Fibroblast of lung (primary cell): ENCODE results near the gene OXA1L. TPM values are rescaled to one million over a fixed set of nuclear protein-coding genes. Genes with fewer than 3 reads are reported as not detected.

Experiments used
- DNase-seq, 2 donors: peaks; one replicate each; pipeline versions ENCODE4 v3.0.0 to v3.0.0-alpha.2; 2010; ENCODE audit warnings: low read depth in 2 of 2
- H2AFZ ChIP-seq: 2 replicates; pipeline ENCODE4 v1.5.1; 2012; ENCODE audit warnings: low read length, control low read depth, inconsistent platforms
- H3K27ac ChIP-seq: 2 replicates; pipeline ENCODE4 v1.5.1; 2011; ENCODE audit warnings: low read length, control low read depth; ENCODE audit not compliant: insufficient read depth
- H3K27me3 ChIP-seq: 2 replicates; pipeline ENCODE4 v1.5.1; 2011; ENCODE audit warnings: mild to moderate bottlenecking, low read length; ENCODE audit not compliant: control insufficient read depth, insufficient read depth
- H3K36me3 ChIP-seq: 2 replicates; pipeline ENCODE4 v1.5.1; 2011; ENCODE audit warnings: low read length; ENCODE audit not compliant: control insufficient read depth, insufficient read depth
- H3K4me1 ChIP-seq: 2 replicates; pipeline ENCODE4 v1.5.1; 2011; ENCODE audit warnings: low read length; ENCODE audit not compliant: control insufficient read depth, insufficient read depth; ENCODE audit errors: extremely low read depth
- H3K4me2 ChIP-seq: 2 replicates; pipeline ENCODE4 v1.5.1; 2011; ENCODE audit warnings: low read length, control low read depth; ENCODE audit not compliant: insufficient read depth; ENCODE audit errors: extremely low read depth
- H3K4me3 ChIP-seq, 4 experiments: fragments of 200-600 bp in 1 of 4; sonication (generic) in 1 of 4; replicated peaks in 1 of 4; 2 replicates each; pipeline ENCODE4 v1.5.1; 2011 to 2016; ENCODE audit warnings: low read length in 4 of 4, low read depth in 3 of 4, mild to moderate bottlenecking in 3 of 4, control low read depth in 2 of 4, inconsistent platforms in 1 of 4, mixed read lengths in 1 of 4; ENCODE audit not compliant: insufficient read depth in 1 of 4; ENCODE audit errors: control extremely low read depth in 1 of 4
- H3K79me2 ChIP-seq: 2 replicates; pipeline ENCODE4 v1.5.1; 2012; ENCODE audit warnings: mild to moderate bottlenecking, low read length, inconsistent platforms; ENCODE audit not compliant: control insufficient read depth, insufficient read depth
- H3K9ac ChIP-seq: 2 replicates; pipeline ENCODE4 v1.5.1; 2011; ENCODE audit warnings: mild to moderate bottlenecking, low read length, control low read depth; ENCODE audit not compliant: insufficient read depth
- H3K9me3 ChIP-seq: 2 replicates; pipeline ENCODE4 v1.5.1; 2012; ENCODE audit warnings: low read depth, low read length; ENCODE audit not compliant: control insufficient read depth, insufficient read depth
- H4K20me1 ChIP-seq: 2 replicates; pipeline ENCODE4 v1.5.1; 2011; ENCODE audit warnings: low read length; ENCODE audit not compliant: control insufficient read depth, insufficient read depth; ENCODE audit errors: extremely low read depth
- EZH2 ChIP-seq: IDR thresholded peaks from 2 replicates; pipeline ENCODE4 v1.5.1; 2012; ENCODE audit warnings: low read length, control low read depth, mild to moderate bottlenecking; ENCODE audit errors: missing control alignments
- polyA plus RNA-seq, 2 donors: library from polyadenylated mRNA; depleted of rRNA in 1 of 2; stranded (reverse) in 1 of 2; unstranded in 1 of 2; fragments of >200 nt; gene quantifications; 2 replicates each; pipeline ENCODE4 v1.2.1, GENCODE V29; 2011 to 2012; ENCODE audit warnings: missing spikeins in 1 of 2
- total RNA-seq: library from RNA; depleted of rRNA; stranded (reverse); fragments of >200 nt; gene quantifications from 2 replicates; pipeline ENCODE4 v1.2.1, GENCODE V29; 2014
- TF ChIP-seq, protein P1 (sequence below), 2 donors: IDR thresholded peaks in 1 of 2; conservative IDR thresholded peaks in 1 of 2; 1 replicate in 1 of 2; 2 replicates in 1 of 2; pipeline ENCODE4 v1.5.1; 2011 to 2012; ENCODE audit warnings: low read length in 2 of 2, control low read depth in 1 of 2, inconsistent platforms in 1 of 2, low read depth in 1 of 2, mild to moderate bottlenecking in 1 of 2

The OXA1L gene
- total and polyA plus RNA-seq, 2 donors (not counting 1 experiment from before 2014, with no cell fraction given), result 67.2 to 141 TPM

DNA sequence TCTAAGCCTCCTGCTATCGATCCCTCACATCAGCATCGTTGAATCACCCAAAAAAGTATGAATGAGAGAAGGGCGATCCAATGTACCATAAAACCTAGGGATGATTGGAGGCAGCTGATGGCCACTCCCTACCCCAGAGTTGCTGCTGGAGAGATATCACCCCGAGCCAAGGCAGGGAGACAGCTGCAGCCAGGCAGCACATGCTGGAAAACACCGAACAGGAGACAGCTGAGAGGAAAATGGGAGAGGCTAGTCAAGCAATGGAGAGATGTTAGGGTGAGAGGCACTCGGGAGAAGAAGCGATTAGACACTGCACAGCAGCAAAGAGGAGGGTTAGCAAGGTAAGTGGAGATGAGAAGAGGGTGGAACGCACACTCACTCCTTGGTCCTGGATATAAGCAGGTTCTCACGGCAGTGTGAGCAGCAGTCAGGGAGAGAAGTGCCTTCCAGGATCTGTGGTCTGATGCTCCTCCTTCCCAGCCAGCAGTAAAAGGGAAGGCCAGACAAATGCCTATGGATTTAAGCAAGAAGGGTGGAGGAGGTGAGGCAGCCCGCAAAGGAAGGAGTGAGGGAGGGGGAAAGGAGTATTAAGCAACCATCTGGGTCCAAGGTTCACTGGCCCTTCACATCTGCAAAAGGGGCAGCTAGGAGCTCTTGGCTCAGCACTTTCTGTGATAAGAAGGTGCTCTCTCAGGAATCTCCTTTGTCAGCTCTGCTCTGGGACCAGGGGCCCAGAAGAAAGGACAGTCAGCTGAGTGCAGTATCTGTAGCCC lies 48.6 kb downstream of the OXA1L start, which contains the start of gene SLC7A7:
TSS of gene SLC7A7 (minus strand) at position 495 of the 773 bp plus-strand sequence. CDS start 2,037 bp downstream, outside the sequence.
- peak in 1 of 2 donors; percentile 34 for DNase-seq
- Histone ChIP-seq H3K9me3 (no peaks in the 10 kb centered on the region), H3K27me3 (no peaks in the 10 kb centered on the region), H3K4me1 (peaks cover 2% of the 10 kb centered on the region), H3K36me3 (no peaks in the 10 kb centered on the region), H3K79me2 (no peaks in the 10 kb centered on the region), H3K4me3 (no peak within 1 kb of the TSS), H3K27ac (no peak within 1 kb of the TSS), H2AFZ (peak within 1 kb of the TSS; percentile 54), H3K4me2 (no peak within 1 kb of the TSS), H4K20me1 (no peaks in the 10 kb centered on the region), H3K9ac (no peak within 1 kb of the TSS)
- TF ChIP-seq, protein P1, sequence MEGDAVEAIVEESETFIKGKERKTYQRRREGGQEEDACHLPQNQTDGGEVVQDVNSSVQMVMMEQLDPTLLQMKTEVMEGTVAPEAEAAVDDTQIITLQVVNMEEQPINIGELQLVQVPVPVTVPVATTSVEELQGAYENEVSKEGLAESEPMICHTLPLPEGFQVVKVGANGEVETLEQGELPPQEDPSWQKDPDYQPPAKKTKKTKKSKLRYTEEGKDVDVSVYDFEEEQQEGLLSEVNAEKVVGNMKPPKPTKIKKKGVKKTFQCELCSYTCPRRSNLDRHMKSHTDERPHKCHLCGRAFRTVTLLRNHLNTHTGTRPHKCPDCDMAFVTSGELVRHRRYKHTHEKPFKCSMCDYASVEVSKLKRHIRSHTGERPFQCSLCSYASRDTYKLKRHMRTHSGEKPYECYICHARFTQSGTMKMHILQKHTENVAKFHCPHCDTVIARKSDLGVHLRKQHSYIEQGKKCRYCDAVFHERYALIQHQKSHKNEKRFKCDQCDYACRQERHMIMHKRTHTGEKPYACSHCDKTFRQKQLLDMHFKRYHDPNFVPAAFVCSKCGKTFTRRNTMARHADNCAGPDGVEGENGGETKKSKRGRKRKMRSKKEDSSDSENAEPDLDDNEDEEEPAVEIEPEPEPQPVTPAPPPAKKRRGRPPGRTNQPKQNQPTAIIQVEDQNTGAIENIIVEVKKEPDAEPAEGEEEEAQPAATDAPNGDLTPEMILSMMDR (conservative IDR thresholded peaks at IDR 0.05 in 1 of 2, IDR thresholded peaks at IDR 0.05 in 1 of 2; ENCODE audit: low read depth in 1 of 2, low read length in 2 of 2), result no peak
- TF ChIP-seq EZH2, result no peak

DNA sequence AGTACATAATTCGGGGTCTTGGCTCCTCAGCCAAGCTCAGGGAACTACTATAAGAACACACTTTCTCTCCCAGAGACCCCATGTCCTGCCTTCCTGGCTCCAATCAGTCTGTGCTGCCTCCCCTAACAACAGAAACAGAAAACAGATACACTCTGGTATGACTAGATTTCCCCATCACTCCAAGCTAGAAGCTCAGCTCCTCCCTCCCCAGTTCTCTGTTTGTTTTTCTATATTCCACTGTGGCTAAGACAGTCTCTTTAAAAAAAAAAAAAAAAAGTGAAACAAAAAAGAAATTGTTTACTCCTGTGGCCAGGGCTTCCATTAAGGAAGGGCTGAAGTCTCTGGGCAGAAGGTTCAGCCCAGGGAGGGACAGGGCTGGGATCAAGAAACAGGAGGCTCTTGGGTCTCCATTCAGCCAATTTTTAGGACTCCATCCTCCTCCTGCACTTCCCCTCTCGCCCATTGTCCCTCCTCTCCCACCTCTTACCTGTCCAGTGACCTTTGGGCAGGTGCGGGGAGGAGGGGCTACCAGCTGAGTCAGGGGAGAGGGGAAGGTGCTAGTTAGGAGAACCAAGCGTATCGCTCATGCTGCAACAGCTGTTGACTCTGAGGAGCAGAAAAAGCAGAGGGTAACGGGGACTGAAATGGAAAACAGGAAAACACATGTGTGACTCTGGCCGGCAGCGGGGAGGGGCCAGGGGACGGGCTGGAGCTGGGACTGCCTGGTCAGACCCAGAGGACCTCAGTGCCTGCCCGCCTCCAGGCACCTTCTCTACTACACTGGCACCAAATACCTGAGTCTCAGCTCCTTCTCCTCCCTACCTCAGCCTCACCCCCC lies 52.9 kb downstream of the OXA1L start:
- peak overlapping the region; percentile 56 for H3K27ac ChIP-seq
- H3K79me2 ChIP-seq, result no peaks in the 10 kb centered on the region
- H3K4me3 ChIP-seq, result peak overlapping the region in 3 of 4 experiments; percentile 16 to 55 (median 41)
- no peaks in the 10 kb centered on the region for H3K36me3 ChIP-seq
- H3K9ac ChIP-seq, result peak overlapping the region; percentile 48
- H3K9me3 ChIP-seq, result no peaks in the 10 kb centered on the region
- peak overlapping the region; percentile 72 for H3K4me2 ChIP-seq
- H3K27me3 ChIP-seq, result no peaks in the 10 kb centered on the region
- H3K4me1 ChIP-seq, result peaks cover 10% of the 10 kb centered on the region
- TF ChIP-seq EZH2, result no peak
- TF ChIP-seq, protein P1 (conservative IDR thresholded peaks at IDR 0.05 in 1 of 2, IDR thresholded peaks at IDR 0.05 in 1 of 2; ENCODE audit: low read depth in 1 of 2, low read length in 2 of 2), result no peak
- no peaks in the 10 kb centered on the region for H4K20me1 ChIP-seq
- DNase-seq, result peak; percentile 62 to 85
- peak overlapping the region; percentile 37 for H2AFZ ChIP-seq

DNA sequence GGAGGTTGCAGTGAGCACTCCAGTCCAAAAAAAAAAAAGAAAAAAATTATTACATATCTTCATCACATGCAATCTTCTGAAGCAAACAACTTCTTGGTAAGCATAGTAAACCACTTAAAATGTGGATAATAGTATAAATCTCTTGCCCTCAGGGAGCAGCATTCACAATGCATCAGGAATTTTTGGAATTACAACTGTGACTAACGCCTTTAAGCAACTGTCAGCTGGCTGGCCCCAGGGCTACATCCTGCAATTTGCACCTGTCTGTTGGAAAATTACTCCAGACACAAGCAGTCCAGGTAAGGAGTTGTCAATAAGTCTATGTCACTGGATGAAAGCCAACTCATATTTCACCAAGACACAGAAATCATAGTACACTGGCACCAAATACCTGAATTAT lies 54.2 kb downstream of the OXA1L start:
- Histone ChIP-seq H3K4me2 (no peak overlapping the region), H3K4me1 (peaks cover 12% of the 10 kb centered on the region), H3K9ac (no peak overlapping the region), H2AFZ (no peak overlapping the region), H3K36me3 (no peaks in the 10 kb centered on the region), H3K4me3 (no peak overlapping the region), H4K20me1 (no peaks in the 10 kb centered on the region), H3K9me3 (no peaks in the 10 kb centered on the region), H3K27me3 (no peaks in the 10 kb centered on the region), H3K27ac (no peak overlapping the region), H3K79me2 (no peaks in the 10 kb centered on the region)
- DNase-seq, result peak in 1 of 2 donors; percentile 40
- TF ChIP-seq, protein P1 (conservative IDR thresholded peaks at IDR 0.05 in 1 of 2, IDR thresholded peaks at IDR 0.05 in 1 of 2; ENCODE audit: low read depth in 1 of 2, low read length in 2 of 2), result no peak
- TF ChIP-seq EZH2, result no peak
